Activated CD4-positive, alpha-beta memory T cell treated with anti-CD3 and anti-CD28 coated beads for 36 hours (primary cell): ENCODE results near the gene ENC1. TPM values are rescaled to one million over a fixed set of nuclear protein-coding genes. Genes with fewer than 3 reads are reported as not detected.

Source experiments
- CTCF ChIA-PET: fragments of 350-600 bp; sonication (Branson Sonifier 250); formaldehyde crosslinking; loops from one replicate; lab custom pipeline; 2021; ENCODE audit warnings: antibody characterized with exemption, inconsistent platforms; lab: Charles Lee
- POLR2A ChIA-PET: fragments of 350-600 bp; sonication (Branson Sonifier 250); formaldehyde crosslinking; loops from one replicate; lab custom pipeline; 2021; ENCODE audit warnings: antibody characterized with exemption; lab: Charles Lee
- DNase-seq: peaks from one replicate; pipeline ENCODE4 v3.0.0-alpha.2; 2020
- H3K27ac Mint-ChIP-seq: one replicate; pipeline ENCODE4 v1.8.0; 2021; ENCODE audit warnings: mixed read lengths
- H3K27me3 Mint-ChIP-seq: one replicate; pipeline ENCODE4 v1.8.0; 2021; ENCODE audit warnings: mixed read lengths
- H3K36me3 Mint-ChIP-seq: one replicate; pipeline ENCODE4 v1.8.0; 2021; ENCODE audit warnings: mixed read lengths
- H3K4me1 Mint-ChIP-seq: one replicate; pipeline ENCODE4 v1.8.0; 2021; ENCODE audit warnings: low read depth, mixed read lengths
- H3K4me3 Mint-ChIP-seq: one replicate; pipeline ENCODE4 v1.8.0; 2021; ENCODE audit warnings: mild to moderate bottlenecking, mixed read lengths
- H3K9me3 Mint-ChIP-seq: one replicate; pipeline ENCODE4 v1.8.0; 2021; ENCODE audit warnings: mixed read lengths
- intact Hi-C: fragments of 100-400 bp; cut with micrococcal nuclease; formaldehyde crosslinking; loops from one replicate; pipeline ENCODE4 v1.15.1; 2023
- total RNA-seq, 2 experiments: library from RNA; stranded (reverse); gene quantifications; one replicate each; pipeline ENCODE4 v1.2.3, GENCODE V29; 2021

The ENC1 gene
- total RNA-seq, 2 experiments from 2014 or later = 0.29 to 0.44 TPM

DNA sequence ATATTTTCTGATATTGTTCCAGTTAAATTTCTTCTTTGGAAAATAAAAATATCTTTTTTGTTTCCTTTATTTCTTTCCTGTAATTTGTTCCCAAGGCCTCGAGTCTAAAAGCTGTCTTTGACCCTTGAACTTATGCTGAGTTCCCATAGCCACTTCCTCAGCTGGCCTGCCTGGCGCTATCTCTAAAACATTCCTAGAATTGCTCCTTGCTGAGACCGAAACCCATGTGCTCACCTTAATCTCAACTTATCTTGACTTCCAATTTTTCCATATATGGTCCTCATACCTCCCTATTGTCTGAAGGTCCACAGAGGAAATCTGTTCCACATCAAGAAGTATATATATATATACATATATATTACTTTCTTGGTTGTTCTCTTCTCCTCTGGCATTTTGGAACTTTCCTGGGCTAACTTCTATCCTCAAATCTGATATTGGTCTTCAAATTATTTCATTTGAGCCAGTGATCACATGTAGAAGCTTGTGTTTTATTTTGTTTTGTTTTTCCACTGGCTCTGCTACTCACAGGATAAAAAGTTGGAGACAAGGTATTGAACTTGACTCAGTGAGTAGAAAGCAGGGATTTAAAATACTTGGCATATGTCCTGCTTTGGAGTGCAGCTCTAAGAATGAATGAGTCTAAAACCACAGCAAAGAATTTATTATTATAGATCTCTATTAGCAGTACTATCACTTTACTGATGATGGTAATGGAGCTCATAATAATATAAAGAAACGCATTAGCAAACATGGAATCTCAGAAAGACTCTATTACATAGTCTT is 45.2 kb downstream of the ENC1 start:
- H3K36me3 Mint-ChIP-seq = no peaks in the 10 kb centered on the region
- no peaks in the 10 kb centered on the region for H3K9me3 Mint-ChIP-seq
- intact Hi-C loops = no loop called here
- no peak for DNase-seq
- H3K27me3 Mint-ChIP-seq = peaks cover 38% of the 10 kb centered on the region
- no peak overlapping the region for H3K4me3 Mint-ChIP-seq
- ChIA-PET POLR2A (no interaction called here), CTCF (no interaction called here)
- no peaks in the 10 kb centered on the region for H3K4me1 Mint-ChIP-seq
- H3K27ac Mint-ChIP-seq = no peak overlapping the region

DNA sequence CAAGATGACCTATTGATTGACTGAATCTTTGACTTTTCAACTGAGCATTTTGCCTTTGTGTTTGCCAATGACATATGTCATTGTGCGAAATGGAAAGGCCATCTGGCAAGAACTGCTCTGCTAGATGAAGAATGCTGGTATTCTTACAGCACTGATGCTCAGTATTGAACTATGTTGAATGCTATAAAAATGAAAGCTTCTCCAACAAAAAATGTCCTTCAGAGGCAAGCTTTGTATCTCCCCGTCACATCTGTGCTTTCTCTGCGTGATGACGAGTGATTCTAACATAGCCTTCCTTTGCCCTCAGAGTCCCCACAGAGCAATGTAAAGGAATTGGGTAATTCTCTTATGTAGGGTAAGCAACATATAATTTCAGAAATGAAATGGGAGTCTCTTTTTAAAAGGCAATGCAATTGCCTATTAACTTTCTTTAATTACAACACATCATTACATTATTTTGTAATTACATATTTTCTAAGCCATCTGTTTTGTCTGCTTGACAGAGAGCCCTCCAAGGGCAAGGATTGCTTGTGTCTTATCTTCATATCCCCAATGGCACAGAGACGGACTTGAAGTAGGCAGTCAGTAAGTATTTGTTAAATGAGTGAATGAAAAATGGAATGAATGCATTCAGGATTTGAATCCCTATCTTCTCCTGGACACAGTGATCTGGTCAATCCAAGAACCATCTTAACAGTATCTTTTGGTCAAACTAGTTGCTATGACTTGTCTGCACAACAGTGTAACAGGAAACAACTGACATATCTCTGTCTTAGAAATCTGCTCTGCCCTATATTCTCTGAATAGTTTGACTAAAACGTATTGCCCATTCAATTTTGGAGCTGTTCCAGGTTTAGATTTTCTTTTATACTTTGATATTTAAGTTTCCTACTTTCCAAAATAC is 46.1 kb downstream of the ENC1 start:
- no peaks in the 10 kb centered on the region for H3K36me3 Mint-ChIP-seq
- no peak overlapping the region for H3K27ac Mint-ChIP-seq
- peaks cover 35% of the 10 kb centered on the region for H3K27me3 Mint-ChIP-seq
- no peak for DNase-seq
- no peaks in the 10 kb centered on the region for H3K9me3 Mint-ChIP-seq
- POLR2A ChIA-PET = no interaction called here
- CTCF ChIA-PET = no interaction called here
- H3K4me1 Mint-ChIP-seq = no peaks in the 10 kb centered on the region
- no peak overlapping the region for H3K4me3 Mint-ChIP-seq
- intact Hi-C loops = no loop called here

DNA sequence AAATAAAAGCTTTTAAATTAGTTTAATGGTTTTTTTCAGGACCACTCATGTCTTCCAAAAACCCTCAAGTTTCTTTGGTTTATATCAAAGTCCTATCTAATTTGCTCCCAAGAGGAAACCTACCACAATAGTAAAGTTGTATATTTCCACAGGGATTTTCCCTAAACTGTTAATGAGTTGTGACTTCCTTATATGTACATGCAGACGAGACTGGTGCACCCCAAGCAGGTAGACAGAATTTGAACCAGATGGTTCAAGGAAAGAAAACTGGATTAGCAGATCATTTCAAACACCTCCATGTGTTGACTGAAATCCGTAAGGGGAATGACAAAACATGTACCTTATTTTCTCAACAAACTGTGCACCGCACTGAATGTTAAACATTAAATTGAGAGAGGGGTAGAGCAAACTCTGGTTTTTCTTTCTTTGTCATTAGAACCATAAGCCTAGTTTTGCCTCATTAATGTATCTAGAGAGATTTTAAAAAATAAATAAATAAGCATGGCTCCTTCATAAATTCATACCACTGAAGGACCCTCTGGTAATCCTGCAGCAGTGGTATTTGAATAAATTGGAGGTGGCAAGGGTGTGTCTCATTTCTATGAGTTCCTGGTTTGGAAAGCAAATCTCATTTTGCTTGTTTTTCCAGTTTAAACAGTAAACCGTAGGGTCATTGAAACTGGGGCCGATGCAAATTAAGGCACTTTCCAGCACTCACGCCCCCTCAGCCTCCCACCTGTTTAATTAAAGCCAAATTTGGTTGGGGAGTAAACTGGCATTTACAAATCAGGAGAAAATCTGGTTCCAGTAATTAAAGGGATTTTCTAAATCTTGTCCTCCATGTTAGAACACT is 51.1 kb downstream of the ENC1 start:
- H3K9me3 Mint-ChIP-seq = no peaks in the 10 kb centered on the region
- POLR2A ChIA-PET = no interaction called here

DNA sequence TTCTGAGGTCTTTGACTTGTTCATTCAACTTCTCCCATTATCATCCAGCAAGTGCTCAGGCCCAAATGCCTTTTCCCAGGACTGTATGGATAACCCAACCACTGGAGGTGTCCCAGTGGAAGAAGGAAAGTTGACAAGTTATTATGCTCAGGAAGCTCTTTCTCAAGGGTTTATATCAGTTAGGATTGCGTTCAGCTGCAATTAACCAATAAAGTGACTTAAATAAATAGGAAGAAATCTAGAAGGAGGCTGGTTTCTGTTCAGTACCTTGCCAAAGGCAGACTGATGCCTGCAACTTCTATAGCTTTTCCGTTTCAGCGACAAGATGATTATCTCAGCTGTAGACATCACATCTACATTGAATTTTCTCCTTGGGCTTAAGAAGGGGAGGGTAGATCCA is 52.1 kb downstream of the ENC1 start:
- H3K4me3 Mint-ChIP-seq = no peak overlapping the region
- POLR2A ChIA-PET = no interaction called here
- no peak overlapping the region for H3K27ac Mint-ChIP-seq
- H3K9me3 Mint-ChIP-seq = no peaks in the 10 kb centered on the region
- CTCF ChIA-PET = interaction anchor here (0.7 kb wide), 1 partner anchor 53 kb away, joined by 3 read pairs; the partner anchor contains the start of gene ENC1
- no peak for DNase-seq
- intact Hi-C loops = no loop called here
- H3K36me3 Mint-ChIP-seq = no peaks in the 10 kb centered on the region
- peaks cover 4% of the 10 kb centered on the region for H3K4me1 Mint-ChIP-seq
- H3K27me3 Mint-ChIP-seq = peaks cover 21% of the 10 kb centered on the region

More for the DNA sequence above, 51.1 kb downstream of the ENC1 start:
- intact Hi-C loops = no loop called here
- DNase-seq = no peak
- Mint-ChIP-seq H3K4me1 (peaks cover 4% of the 10 kb centered on the region), H3K27ac (no peak overlapping the region), H3K4me3 (no peak overlapping the region), H3K27me3 (peaks cover 21% of the 10 kb centered on the region), H3K36me3 (no peaks in the 10 kb centered on the region)
- CTCF ChIA-PET = no interaction called here

DNA sequence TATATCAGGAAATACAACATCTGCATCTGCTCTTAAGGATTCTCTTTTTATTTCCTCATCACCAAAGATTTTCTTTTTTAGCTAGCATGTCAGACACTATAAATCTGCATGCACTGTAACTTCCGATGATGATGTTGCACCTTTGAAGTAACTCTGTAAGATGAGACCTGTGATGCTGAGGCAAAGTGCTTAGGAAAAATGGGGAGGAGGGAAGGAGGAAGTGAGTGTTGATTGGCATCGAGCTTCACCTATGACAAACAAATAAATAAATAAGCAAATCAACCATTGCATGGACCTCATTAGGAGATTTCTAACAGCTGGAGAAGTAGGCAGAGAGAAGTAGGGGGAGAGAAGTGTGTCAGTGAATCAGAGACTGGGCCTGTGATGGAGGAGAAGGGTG is 52.6 kb downstream of the ENC1 start:
- peaks cover 21% of the 10 kb centered on the region for H3K27me3 Mint-ChIP-seq
- H3K36me3 Mint-ChIP-seq = no peaks in the 10 kb centered on the region
- no peak for DNase-seq
- H3K4me1 Mint-ChIP-seq = peaks cover 4% of the 10 kb centered on the region
- CTCF ChIA-PET = interaction anchor here (0.7 kb wide), 1 partner anchor 53 kb away, joined by 3 read pairs; the partner anchor contains the start of gene ENC1
- no peaks in the 10 kb centered on the region for H3K9me3 Mint-ChIP-seq
- intact Hi-C loops = no loop called here
- POLR2A ChIA-PET = no interaction called here
- H3K27ac Mint-ChIP-seq = no peak overlapping the region
- H3K4me3 Mint-ChIP-seq = no peak overlapping the region

DNA sequence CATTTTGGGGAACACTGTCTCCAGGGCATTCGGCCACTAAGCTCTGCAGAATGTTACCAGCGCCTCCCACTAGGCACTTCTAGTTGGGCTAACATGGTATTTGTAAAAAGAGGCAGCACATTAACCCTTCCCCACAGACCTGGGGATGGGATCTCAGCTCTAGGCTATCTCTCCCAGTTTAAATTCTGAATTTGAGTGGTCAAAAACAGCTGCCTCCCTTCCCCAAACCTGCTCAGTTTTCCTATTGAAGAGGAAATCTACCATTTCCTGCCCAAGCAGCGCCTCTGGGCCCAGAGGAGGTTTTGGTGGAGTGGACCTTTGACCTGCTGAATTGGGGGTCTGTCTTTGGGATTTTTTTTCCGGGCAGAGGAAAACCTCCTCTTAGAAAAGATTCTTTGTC is 53.2 kb downstream of the ENC1 start:
- Mint-ChIP-seq H3K4me3 (no peak overlapping the region), H3K4me1 (peaks cover 4% of the 10 kb centered on the region), H3K9me3 (no peaks in the 10 kb centered on the region), H3K27ac (no peak overlapping the region), H3K36me3 (no peaks in the 10 kb centered on the region), H3K27me3 (peaks cover 21% of the 10 kb centered on the region)
- ChIA-PET POLR2A (no interaction called here), CTCF (interaction anchor here (0.6 kb wide), 1 partner anchor 10 kb away, joined by 3 read pairs; no protein-coding TSS in a partner anchor)
- intact Hi-C loops = no loop called here
- no peak for DNase-seq

DNA sequence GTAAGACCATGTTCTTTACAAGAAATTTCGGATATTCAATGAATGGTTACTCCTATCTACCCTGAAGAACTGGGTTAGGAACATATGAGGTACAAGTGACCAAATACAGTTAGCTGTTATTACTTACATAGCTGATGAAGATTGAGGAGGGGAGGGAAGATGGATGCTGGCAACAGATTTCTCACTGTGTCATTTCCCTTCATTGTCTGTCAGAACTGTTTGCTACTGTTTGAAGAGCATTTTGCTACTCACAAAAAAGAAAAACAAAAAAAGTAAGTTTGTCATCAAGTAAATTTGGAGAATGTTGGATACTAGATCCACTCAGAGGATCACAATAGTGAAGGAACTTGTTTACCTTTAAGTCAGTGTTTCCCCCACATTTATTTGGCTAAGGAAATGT is 53.7 kb downstream of the ENC1 start:
- peaks cover 18% of the 10 kb centered on the region for H3K27me3 Mint-ChIP-seq
- POLR2A ChIA-PET = no interaction called here
- H3K36me3 Mint-ChIP-seq = no peaks in the 10 kb centered on the region
- no peaks in the 10 kb centered on the region for H3K9me3 Mint-ChIP-seq
- no peak overlapping the region for H3K4me3 Mint-ChIP-seq
- CTCF ChIA-PET = interaction anchor here (0.6 kb wide), 1 partner anchor 11 kb away, joined by 3 read pairs; no protein-coding TSS in a partner anchor
- intact Hi-C loops = no loop called here
- H3K4me1 Mint-ChIP-seq = peaks cover 5% of the 10 kb centered on the region
- no peak for DNase-seq
- no peak overlapping the region for H3K27ac Mint-ChIP-seq

DNA sequence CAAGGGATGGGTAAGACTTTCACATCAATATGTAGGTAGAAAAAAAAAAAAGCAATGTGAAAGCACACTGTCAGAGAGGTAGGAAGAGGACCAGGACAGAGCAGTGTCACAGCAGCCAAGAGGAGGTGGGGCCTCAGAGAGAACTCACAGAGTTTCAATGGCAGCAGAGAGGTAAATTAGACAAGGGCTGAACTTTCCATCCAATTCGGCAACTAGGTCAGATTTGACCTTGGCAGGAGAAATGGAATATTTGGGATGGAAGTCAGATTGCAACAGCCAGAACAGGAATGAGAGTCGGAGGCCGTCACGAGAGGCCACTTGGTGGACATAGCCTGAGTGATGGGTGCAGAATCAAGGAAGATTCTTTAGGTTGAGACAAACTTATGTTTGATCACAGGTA is 57.7 kb downstream of the ENC1 start:
- peaks cover 5% of the 10 kb centered on the region for H3K27me3 Mint-ChIP-seq
- DNase-seq = no peak
- no peaks in the 10 kb centered on the region for H3K9me3 Mint-ChIP-seq
- intact Hi-C loops = no loop called here
- no peak overlapping the region for H3K27ac Mint-ChIP-seq
- ChIA-PET CTCF (no interaction called here), POLR2A (no interaction called here)
- no peaks in the 10 kb centered on the region for H3K36me3 Mint-ChIP-seq
- no peak overlapping the region for H3K4me3 Mint-ChIP-seq
- peaks cover 27% of the 10 kb centered on the region for H3K4me1 Mint-ChIP-seq

DNA sequence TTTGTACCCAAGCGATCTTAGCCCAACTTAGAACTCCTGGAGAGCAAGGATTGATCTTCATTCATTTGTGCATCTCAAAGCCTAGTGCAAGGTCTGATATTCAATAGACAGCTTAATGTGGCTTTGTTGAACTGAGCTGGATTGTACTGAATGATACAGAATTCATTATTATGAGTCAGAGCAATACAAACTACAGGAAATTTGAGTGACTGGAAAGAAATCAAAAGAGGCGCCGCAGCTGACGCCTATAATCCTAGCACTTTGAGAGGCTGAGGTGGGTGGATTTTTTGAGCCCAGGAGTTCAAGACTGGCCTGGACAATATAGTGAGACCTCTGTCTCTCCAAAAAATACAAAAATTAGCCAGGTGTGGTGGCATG is 58.6 kb downstream of the ENC1 start:
- Mint-ChIP-seq H3K9me3 (no peaks in the 10 kb centered on the region), H3K4me3 (no peak overlapping the region), H3K4me1 (peaks cover 35% of the 10 kb centered on the region), H3K36me3 (no peaks in the 10 kb centered on the region), H3K27me3 (peaks cover 8% of the 10 kb centered on the region), H3K27ac (no peak overlapping the region)
- intact Hi-C loops = no loop called here
- ChIA-PET POLR2A (interaction anchor here (0.7 kb wide), 1 partner anchor 51 kb away, joined by 3 read pairs; no protein-coding TSS in a partner anchor), CTCF (no interaction called here)
- DNase-seq = peak; percentile 27

DNA sequence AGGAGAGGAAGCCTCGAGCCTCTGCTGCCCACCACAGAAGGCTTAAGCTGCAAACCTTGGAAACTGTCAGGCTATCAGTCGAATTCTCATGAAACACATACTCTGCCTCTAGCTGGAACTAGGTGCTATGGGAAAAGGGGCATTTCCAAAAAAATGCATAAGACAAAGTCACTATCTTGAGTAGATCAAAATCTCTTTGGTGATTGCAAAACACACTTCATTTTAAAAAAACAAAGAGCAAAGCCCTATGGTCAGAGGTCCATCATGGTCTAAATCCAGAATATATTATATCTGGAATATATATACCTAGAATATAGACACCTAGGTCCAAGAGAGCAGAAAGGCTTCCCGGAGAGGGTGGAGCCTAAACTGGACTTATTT is 59.8 kb downstream of the ENC1 start:
- CTCF ChIA-PET = no interaction called here
- Mint-ChIP-seq H3K4me3 (no peak overlapping the region), H3K27ac (no peak overlapping the region), H3K9me3 (no peaks in the 10 kb centered on the region), H3K36me3 (no peaks in the 10 kb centered on the region), H3K4me1 (peaks cover 46% of the 10 kb centered on the region), H3K27me3 (peaks cover 5% of the 10 kb centered on the region)
- DNase-seq = no peak
- POLR2A ChIA-PET = no interaction called here
- intact Hi-C loops = no loop called here

DNA sequence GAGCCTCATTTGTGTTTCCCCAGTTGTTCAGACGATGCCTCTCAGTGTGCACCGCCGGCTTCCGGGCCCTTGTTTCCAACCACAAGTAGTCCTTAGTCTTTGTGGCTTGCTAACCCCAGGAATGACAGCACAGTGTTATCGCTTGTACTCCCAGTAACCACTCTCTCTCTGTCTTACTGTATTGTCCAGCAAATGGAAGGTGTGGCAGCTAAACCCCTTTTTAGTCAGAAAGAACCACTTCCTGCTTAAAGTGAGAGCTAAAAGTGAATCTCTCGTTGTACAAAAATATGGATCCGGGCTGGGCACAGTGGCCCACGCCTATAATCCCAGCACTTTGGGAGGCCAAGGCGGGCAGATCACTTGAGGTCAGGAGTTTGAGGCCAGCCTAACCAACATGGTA is 61.3 kb downstream of the ENC1 start:
- intact Hi-C loops = loop anchor here (1.0 to 10.0 kb wide), 14 partner anchors 43 to 1893 kb away; partner anchors contain the start of genes ANKRA2, ENC1, GCNT4 and IQGAP2
- Mint-ChIP-seq H3K36me3 (no peaks in the 10 kb centered on the region), H3K27me3 (peaks cover 5% of the 10 kb centered on the region), H3K4me3 (peak overlapping the region; percentile 13), H3K27ac (peak overlapping the region; percentile 68), H3K9me3 (no peaks in the 10 kb centered on the region), H3K4me1 (peaks cover 51% of the 10 kb centered on the region)
- peak; percentile 91 for DNase-seq
- ChIA-PET CTCF (interaction anchor here (0.7 kb wide), 1 partner anchor 70 kb away, joined by 4 read pairs; no protein-coding TSS in a partner anchor), POLR2A (interaction anchor here (0.7 to 1.2 kb wide), 4 partner anchors 42 to 53 kb away, joined by 3 read pairs; no protein-coding TSS in a partner anchor)
